Left renal pelvis (tissue), 4 donors: ENCODE measurements around the gene HID1. TPM values are rescaled to one million over a fixed set of nuclear protein-coding genes. Genes with fewer than 3 reads are reported as not detected.

ENCODE experiments used
- DNase-seq, 4 donors: peaks; one replicate each; pipeline ENCODE4 v3.0.0-alpha.2; 2013; ENCODE audit warnings: low read depth in 4 of 4, low spot score in 3 of 4
- polyA plus RNA-seq, 4 donors: library from polyadenylated mRNA; unstranded; fragments of 120-200 nt; gene quantifications; one replicate each; pipeline ENCODE4 v1.2.1, GENCODE V29; 2013; ENCODE audit not compliant: insufficient read length in 4 of 4

Gene HID1
- polyA plus RNA-seq, 4 donors: 5.4 to 19.6 (median 12.6) TPM

DNA sequence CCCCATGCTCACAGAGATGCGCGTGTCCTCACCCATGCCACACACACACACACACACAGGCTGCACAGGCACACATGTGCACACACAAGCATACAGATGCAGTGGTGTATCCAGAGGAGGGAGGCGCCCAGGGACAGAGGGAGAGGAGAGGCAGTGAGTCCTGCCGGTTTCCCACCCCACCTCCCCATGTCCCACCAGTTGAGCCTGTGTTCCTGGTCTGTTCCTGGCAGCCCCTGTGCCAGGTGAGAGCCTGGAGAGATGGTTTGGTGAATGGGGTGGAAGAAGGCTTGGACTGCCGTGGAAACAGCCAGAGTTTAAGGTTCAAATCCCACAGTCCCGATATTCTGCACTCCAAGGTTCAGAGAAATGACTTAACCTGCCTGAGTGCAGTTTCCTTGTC is 68.9 kb downstream of the HID1 start:
- DNase-seq: no peak

DNA sequence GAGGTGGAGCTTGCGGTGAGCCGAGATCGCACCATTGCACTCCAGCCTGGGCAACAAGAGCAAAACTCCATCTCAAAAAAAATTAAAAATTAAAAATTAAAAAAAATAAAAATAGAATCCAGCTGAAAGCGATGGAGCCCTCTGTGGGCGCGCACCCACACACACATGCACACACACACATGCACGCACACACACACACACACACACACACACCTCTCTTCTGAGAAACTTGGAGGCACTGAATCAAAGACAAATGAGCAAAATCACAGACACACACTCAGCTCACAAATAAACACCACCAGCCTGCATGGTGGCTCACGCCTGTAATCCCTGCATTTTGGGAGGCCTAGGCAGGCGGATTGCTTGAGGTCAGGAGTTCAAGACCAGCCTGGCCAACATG is 69.5 kb downstream of the HID1 start:
- no peak for DNase-seq

DNA sequence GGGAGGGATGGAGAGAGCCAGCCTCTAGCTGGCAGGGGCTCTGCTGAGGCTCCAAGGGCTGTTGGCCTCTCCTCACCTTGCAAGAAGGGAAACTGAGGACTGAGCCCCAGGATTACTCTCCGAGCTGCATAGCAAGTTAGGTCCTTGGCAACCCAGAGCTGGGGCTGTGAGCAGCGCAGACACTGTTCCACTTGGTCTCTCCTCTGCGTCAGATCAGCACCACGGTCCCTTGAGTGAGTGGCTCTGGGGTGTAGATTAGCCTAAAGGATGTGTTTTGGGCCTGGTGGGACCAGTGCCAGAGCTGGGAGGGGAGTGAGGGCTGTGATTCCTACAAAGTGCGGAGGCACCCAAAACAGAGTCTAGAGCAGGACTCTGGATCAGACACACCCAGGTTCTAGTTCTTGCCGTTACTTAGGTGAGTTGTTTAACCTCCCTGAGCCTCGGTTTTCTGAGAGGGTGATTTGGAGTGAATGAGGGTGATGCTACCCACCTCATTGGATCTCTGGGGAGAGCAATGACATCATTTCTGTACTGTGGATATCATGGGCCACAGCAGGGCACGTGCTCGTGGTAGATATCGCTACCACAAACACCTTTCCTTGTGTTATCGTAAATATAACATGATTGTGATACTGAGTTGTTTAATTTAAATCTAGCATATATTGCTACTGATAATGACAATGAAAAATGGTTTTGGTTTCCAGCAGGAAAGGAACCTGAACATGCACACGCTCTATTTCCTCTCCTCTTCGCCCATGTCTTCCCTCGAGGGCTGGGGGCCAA is 71.0 kb downstream of the HID1 start:
- DNase-seq: no peak

Other genes with a start within 250 kb of the HID1 start
- 1 to 10 TPM; 1.7 to 5.6 (median 4.3) TPM for gene RAB37, start 235.5 kb downstream of the HID1 start, polyA plus RNA-seq
- gene NHERF1, start 224.1 kb downstream of the HID1 start, polyA plus RNA-seq: 100 to 1,000 TPM in 3 of 4 donors, 10 to 100 TPM in 1; 22.4 to 179 (median 151) TPM
- 10 to 100 TPM; 40.1 to 57.4 (median 44.6) TPM for gene NAT9, start 196.4 kb downstream of the HID1 start, polyA plus RNA-seq
- gene GRIN2C, start 112.9 kb downstream of the HID1 start, polyA plus RNA-seq: under 1 TPM; 0.13 to 0.74 (median 0.27) TPM
- 10 to 100 TPM in 1 of 4 donors, 1 to 10 TPM in 3; 4.3 to 11.3 (median 6.1) TPM for gene FDXR, start 99.8 kb downstream of the HID1 start, polyA plus RNA-seq
- gene FADS6, start 79.1 kb downstream of the HID1 start, polyA plus RNA-seq: under 1 TPM in 2 of 4 donors, not detected in 2; 0.36 to 0.49 TPM
- gene USH1G, start 49.5 kb downstream of the HID1 start, polyA plus RNA-seq: under 1 TPM; 0.48 to 0.82 (median 0.60) TPM
- gene OTOP2, start 48.5 kb downstream of the HID1 start, polyA plus RNA-seq: under 1 TPM in 1 of 4 donors, not detected in 3; 0.08 TPM
- not detected for gene OTOP3, start 36.9 kb downstream of the HID1 start, polyA plus RNA-seq
- gene CDR2L, start 14.9 kb upstream of the HID1 start, polyA plus RNA-seq: 1 to 10 TPM; 7.4 to 9.7 (median 9.0) TPM
- gene MRPL58, start 39.9 kb upstream of the HID1 start, polyA plus RNA-seq: 10 to 100 TPM; 19.1 to 29.5 (median 25.6) TPM
- gene ATP5PD, start 74.2 kb upstream of the HID1 start, polyA plus RNA-seq: 100 to 1,000 TPM; 181 to 366 (median 314) TPM
- gene KCTD2, start 74.5 kb upstream of the HID1 start, polyA plus RNA-seq: 10 to 100 TPM; 27.8 to 36.6 (median 31.1) TPM
- gene SLC16A5, start 115.2 kb upstream of the HID1 start, polyA plus RNA-seq: 10 to 100 TPM; 13.4 to 43.4 (median 23.9) TPM
- gene ARMC7, start 137.2 kb upstream of the HID1 start, polyA plus RNA-seq: 10 to 100 TPM in 3 of 4 donors, 1 to 10 TPM in 1; 7.6 to 21.2 (median 16.0) TPM
- gene NT5C, start 159.0 kb upstream of the HID1 start, polyA plus RNA-seq: 10 to 100 TPM; 33.1 to 68.4 (median 48.5) TPM
- 100 to 1,000 TPM in 1 of 4 donors, 10 to 100 TPM in 3; 57.9 to 103 (median 92.5) TPM for gene JPT1, start 181.8 kb upstream of the HID1 start, polyA plus RNA-seq
- gene SUMO2, start 210.2 kb upstream of the HID1 start, polyA plus RNA-seq: 100 to 1,000 TPM; 632 to 882 (median 751) TPM
- gene NUP85, start 232.9 kb upstream of the HID1 start, polyA plus RNA-seq: 10 to 100 TPM; 57.1 to 75.1 (median 62.6) TPM